NCI-H1092 (cell line): ENCODE measurements around the gene GAS1.

ENCODE experiments used
- DNase-seq: peaks from one replicate; lab custom pipeline; 2025; lab: John Stamatoyannopoulos, UW

Gene GAS1

DNA sequence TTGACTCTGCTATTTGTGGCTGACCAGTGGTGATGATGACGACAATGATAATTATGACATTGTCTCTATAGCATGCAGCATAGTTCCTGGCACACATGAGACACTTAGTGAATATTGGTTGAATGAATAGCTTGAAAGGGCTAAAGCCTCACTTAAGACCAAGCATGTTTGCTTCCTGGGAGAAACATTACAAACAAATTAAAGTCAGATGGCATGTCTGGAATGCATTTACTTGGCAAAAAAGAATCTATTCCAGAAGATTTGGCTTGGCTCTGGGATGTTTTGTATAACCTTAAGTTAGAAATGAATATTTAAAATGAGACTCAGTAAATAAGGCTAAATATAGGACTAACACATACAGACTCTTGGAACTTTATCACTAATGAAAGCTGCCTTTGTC is 21.6 kb downstream of the GAS1 start:
- no peak for DNase-seq

GRCh38 chr9:86924206-86924605 is 23.1 kb downstream of the GAS1 start:
- no peak for DNase-seq

DNA sequence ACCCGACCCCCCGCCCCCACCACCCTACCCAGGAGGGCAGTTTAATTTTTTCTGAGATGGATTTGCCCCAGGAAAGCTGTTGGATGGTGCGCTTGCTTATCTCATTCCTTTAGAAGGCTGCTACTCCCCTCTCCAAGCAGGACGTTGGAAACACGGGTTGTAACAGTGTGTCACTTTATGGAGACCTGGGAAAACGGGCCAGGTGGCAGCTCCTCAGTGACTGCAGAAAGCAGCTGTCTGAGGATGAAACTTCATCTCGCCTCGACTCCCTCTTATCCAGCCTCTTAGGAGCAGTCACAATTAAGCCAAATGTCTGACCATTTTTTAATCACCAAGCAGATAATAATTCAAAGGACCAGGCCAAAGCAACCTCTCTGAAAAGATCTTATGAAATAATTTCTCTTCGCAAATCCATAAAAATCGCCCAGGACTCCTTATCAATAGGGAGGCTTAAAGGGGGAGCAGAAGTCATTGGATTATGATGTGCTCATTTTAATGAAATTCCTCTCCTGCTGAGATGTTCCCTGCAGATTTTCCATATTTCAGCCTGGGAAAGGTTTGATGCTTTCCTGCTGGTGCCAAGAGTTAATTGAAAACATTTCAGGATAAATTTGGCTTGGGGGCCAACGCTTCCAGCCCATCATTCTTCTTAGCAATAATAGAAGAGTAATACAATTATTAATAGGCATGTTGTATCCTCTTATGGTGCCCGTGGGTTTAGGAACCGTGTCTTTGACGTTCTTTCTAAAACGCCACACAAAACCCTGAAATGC is 26.0 kb downstream of the GAS1 start:
- no peak for DNase-seq

GRCh38 chr9:86918556-86918955 is 28.8 kb downstream of the GAS1 start:
- no peak for DNase-seq

DNA sequence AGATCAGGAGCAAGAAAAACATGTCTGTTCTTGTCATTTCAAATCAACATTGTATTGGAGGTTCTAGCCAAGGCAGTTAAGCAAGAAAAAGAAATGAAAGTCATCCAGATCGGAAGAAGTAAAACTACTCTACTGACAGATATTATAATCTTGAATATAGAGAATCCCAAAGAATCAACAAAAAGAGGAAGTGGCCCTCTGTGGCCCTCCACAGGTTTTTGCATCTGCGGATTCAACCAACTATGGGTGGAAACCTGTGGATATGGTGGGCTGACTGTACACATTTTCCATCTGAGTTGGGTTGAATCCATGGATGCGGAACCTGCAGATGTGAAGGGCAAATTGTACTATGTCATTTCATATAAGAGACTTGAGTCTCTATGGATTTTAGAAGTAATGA is 35.1 kb downstream of the GAS1 start:
- DNase-seq: no peak

DNA sequence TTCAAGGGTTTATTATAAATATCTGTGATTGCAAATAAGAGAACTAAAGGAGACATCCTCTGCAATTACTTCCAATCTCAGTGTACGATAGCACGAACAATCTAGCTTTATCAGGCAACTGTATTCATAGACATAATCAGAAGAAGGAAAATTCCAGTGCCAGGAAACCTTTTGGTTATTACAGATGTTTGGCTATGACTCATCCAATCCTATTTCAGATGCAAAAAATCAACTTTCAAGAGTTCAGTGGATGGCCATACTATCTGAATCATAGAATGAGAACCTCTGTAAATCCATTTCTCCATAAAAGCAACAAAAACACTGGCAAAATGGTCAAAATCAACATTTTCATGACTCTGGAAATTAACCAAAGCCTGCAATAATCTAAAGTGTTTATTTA is 37.9 kb downstream of the GAS1 start:
- DNase-seq: no peak

GRCh38 chr9:86908261-86908660 is 39.0 kb downstream of the GAS1 start:
- no peak for DNase-seq

DNA sequence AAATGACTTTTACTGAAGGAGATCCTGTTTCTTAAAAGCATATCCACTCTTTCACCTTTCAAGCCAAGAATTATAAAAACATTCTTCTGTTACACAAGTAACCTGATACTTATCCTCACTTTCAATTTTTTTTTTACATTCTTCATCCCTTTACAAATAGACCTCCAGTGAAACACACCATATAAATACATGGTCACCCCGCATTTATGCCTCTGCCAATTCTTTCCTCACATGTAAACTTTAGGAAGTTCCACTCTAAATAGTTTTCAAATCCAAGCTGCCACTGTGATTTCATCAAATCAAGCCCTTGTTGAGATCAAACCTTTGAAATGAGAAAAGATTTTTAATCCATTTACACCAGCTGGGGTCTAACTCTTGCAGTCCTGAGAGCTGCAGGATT is 40.0 kb downstream of the GAS1 start:
- no peak for DNase-seq

- DNase-seq: no peak
These were observed 43.6 kb downstream of the GAS1 start for GRCh38 chr9:86903734-86904085.

DNA sequence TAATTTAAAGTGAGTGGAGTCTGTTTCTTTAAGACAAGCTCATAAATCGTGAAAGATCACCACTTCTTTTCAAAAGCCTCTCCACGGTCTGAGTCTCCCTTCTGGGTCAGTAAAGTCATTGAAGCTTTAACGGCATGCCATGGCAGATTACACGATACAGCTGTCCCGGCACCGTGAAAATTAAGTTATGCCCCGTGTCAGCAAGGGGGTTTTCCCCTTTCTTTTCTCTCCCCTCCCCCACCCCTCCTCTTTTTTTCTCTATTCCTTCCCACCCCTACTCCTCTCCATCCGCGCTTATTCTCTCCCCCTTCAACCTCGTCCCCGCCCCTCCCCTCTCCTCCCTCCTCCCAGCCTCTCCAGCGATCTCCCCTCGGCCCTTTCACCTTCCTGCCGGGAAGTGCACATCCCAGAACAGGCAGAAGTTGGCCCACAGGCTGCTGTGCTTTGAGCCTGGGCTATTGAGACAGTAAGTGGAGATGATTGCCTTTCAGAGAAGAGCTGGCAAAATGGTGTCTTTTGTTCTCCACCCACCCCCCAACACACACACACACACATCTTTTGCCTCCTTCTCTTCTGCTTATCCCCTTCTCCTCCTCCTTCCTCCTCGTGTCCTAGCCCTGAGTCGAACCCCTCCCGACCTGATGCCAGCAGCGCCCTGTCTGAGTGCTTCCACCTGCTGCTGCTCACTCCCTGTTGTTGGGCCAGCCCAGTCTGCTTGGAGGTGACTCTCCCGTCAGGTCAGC is 44.1 kb downstream of the GAS1 start:
- no peak for DNase-seq

- DNase-seq: no peak
These were observed 44.7 kb downstream of the GAS1 start for GRCh38 chr9:86902586-86902985.

- DNase-seq: no peak
These were observed 45.1 kb downstream of the GAS1 start for GRCh38 chr9:86902176-86902575.

DNA sequence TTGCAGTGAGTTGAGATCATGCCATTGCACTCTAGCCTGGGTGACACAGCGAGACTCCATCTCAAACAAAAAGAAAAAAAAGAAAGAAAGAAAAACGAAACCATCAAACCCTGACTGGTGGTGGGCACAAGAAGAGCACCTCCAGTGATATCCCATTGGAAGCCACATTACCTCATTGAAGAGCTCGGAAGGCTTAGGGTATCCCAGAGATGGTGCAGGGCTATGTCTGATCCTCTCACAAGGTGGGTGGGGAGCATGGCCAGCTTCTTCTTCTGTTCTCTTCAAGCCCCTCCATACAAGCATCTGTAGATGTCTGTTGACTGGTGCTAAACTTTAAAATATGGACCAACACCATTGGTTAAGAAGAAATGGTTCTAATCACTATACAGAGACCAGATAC is 45.8 kb downstream of the GAS1 start:
- no peak for DNase-seq
